K562 (cell line): Measurements from ENCODE around the gene SIRPA. TPM values are rescaled to one million over a fixed set of nuclear protein-coding genes. Genes with fewer than 3 reads are reported as not detected.

Source experiments
- ATAC-seq: fragments of 200-7000 bp; cut with Tn5 transposase; 3 replicates; pipeline ENCODE4 v1.9.1; 2020; ENCODE audit warnings: moderate library complexity
- BruUV-seq: library from RNA; stranded (reverse); fragments of 400-500 nt; replicated peaks from 2 replicates; lab custom pipeline; 2021; lab: Mats Ljungman, UMichigan
- CTCF ChIA-PET: fragments of 300-600 bp; formaldehyde crosslinking; extraction: SDS; loops from one replicate; lab custom pipeline; 2021; ENCODE audit warnings: low intra/inter-chr PET ratio; lab: Yijun Ruan, JAX
- POLR2A ChIA-PET: fragments of 300-600, 350-650 bp; sonication (Branson Sonifier 250); formaldehyde crosslinking; extraction: SDS; loops from one replicate; lab custom pipeline; 2021; ENCODE audit warnings: antibody characterized with exemption, inconsistent platforms; lab: Yijun Ruan, JAX
- DNase-seq, 4 experiments: peaks; one replicate each; pipeline versions ENCODE4 v3.0.0 to v3.0.0-alpha.2; 2011 to 2018; ENCODE audit warnings: low spot score in 3 of 4, mixed read lengths in 3 of 4; ENCODE audit errors: extremely low read depth in 1 of 4
- FAIRE-seq: peaks from 2 replicates; lab custom pipeline; 2011; peaks lifted over from hg19 to GRCh38; lab: Jason Lieb, UNC
- H2AFZ ChIP-seq: 2 replicates; pipeline ENCODE4 v1.6.0; 2011; ENCODE audit warnings: low read depth, low read length, control low read depth, inconsistent platforms
- H3K27ac ChIP-seq: fragments of 200-600 bp; 3 replicates; pipeline ENCODE4 v1.8.0; 2011; ENCODE audit warnings: low read depth, mild to moderate bottlenecking, control low read depth, inconsistent platforms, low read length, moderate library complexity, mixed read lengths; ENCODE audit errors: extremely low read depth
- H3K27me3 ChIP-seq, 2 experiments: fragments of 300-600 bp in 1 of 2; 2 replicates in 1 of 2; 3 replicates in 1 of 2; pipeline versions ENCODE4 v1.6.0 to v1.8.0; 2011; ENCODE audit warnings: inconsistent platforms in 2 of 2, low read length in 2 of 2, mild to moderate bottlenecking in 1 of 2, mixed read lengths in 1 of 2, moderate library complexity in 1 of 2; ENCODE audit not compliant: control insufficient read depth in 2 of 2, insufficient read depth in 2 of 2
- H3K36me3 ChIP-seq: fragments of 300-600 bp; 3 replicates; pipeline ENCODE4 v1.8.0; 2011; ENCODE audit warnings: mild to moderate bottlenecking, low read length, inconsistent platforms; ENCODE audit not compliant: control insufficient read depth, insufficient read depth
- H3K4me1 ChIP-seq, 2 experiments: fragments of 200-600 bp in 1 of 2; replicated peaks in 1 of 2; 2 replicates in 1 of 2; 3 replicates in 1 of 2; pipeline versions ENCODE4 v1.5.1 to v1.8.0; 2011; ENCODE audit warnings: inconsistent platforms in 2 of 2, low read length in 2 of 2, mild to moderate bottlenecking in 1 of 2, mixed read lengths in 1 of 2, moderate library complexity in 1 of 2; ENCODE audit not compliant: control insufficient read depth in 2 of 2, insufficient read depth in 2 of 2
- H3K4me2 ChIP-seq: 2 replicates; pipeline ENCODE4 v1.6.1; 2011; ENCODE audit warnings: low read length, control low read depth, inconsistent platforms, mixed read lengths; ENCODE audit not compliant: insufficient read depth
- H3K4me3 ChIP-seq: fragments of 200-600 bp; sonication (generic), shearing (Covaris generic); 2 replicates; pipeline ENCODE4 v1.5.1; 2016; ENCODE audit warnings: control low read depth, inconsistent platforms
- H3K79me2 ChIP-seq: fragments of 200-600 bp; 3 replicates; pipeline ENCODE4 v1.8.0; 2011; ENCODE audit warnings: low read length, inconsistent platforms; ENCODE audit not compliant: control insufficient read depth, insufficient read depth
- H3K9ac ChIP-seq, 2 experiments: 2 replicates each; pipeline versions ENCODE4 v1.6.0 to v1.6.1; 2011; ENCODE audit warnings: low read depth in 2 of 2, low read length in 2 of 2, control low read depth in 1 of 2, inconsistent platforms in 1 of 2, mild to moderate bottlenecking in 1 of 2, mixed read lengths in 1 of 2; ENCODE audit not compliant: insufficient read depth in 1 of 2
- H3K9me1 ChIP-seq: one replicate; pipeline ENCODE4 v1.6.0; 2011; ENCODE audit warnings: inconsistent platforms, mild to moderate bottlenecking, low read length, moderate library complexity; ENCODE audit not compliant: control insufficient read depth, insufficient read depth
- H3K9me3 ChIP-seq: replicated peaks from 2 replicates; pipeline ENCODE4 v1.5.1; 2011; ENCODE audit warnings: low read depth, low read length, inconsistent platforms; ENCODE audit not compliant: control insufficient read depth, insufficient read depth
- H4K20me1 ChIP-seq: replicated peaks from 2 replicates; pipeline ENCODE4 v1.6.1; 2011; ENCODE audit warnings: low read length, inconsistent platforms, mixed read lengths; ENCODE audit not compliant: control insufficient read depth, insufficient read depth
- AFF1 ChIP-seq, 2 experiments: fragments of 450-650 bp; IDR thresholded peaks; 2 replicates each; pipeline ENCODE4 v1.6.1; 2018; ENCODE audit warnings: mild to moderate bottlenecking in 2 of 2, low read depth in 1 of 2; ENCODE audit not compliant: partially characterized antibody in 2 of 2
- DLX4 ChIP-seq: fragments of 250-450 bp; sonication (Bioruptor Pico); IDR thresholded peaks from 2 replicates; pipeline ENCODE4 v1.6.1; 2021; ENCODE audit warnings: mild to moderate bottlenecking
- ELK3 ChIP-seq: fragments of 450-650 bp; formaldehyde crosslinking; IDR thresholded peaks from 2 replicates; pipeline ENCODE4 v1.4.0; 2020; ENCODE audit warnings: mild to moderate bottlenecking
- ESRRB ChIP-seq: fragments of 250-450 bp; sonication (Bioruptor Pico); IDR thresholded peaks from 2 replicates; pipeline ENCODE4 v1.5.0; 2020; ENCODE audit warnings: mild to moderate bottlenecking, moderate library complexity, borderline replicate concordance
- ETV1 ChIP-seq: fragments of 450-650 bp; conservative IDR thresholded peaks from 2 replicates; pipeline ENCODE4 v1.6.1; 2016; ENCODE audit warnings: missing genetic modification characterization, control low read depth, low read depth, missing compliant biosample characterization
- FOXJ2 ChIP-seq: fragments of 200-800 bp; sonication (Bioruptor generic); IDR thresholded peaks from 2 replicates; pipeline ENCODE4 v1.6.1; 2016; ENCODE audit warnings: missing genetic modification characterization, missing compliant biosample characterization
- HDAC6 ChIP-seq: IDR thresholded peaks from 2 replicates; pipeline ENCODE4 v1.6.1; 2012; ENCODE audit warnings: low read depth, mild to moderate bottlenecking, control low read depth, inconsistent platforms, low read length, moderate library complexity
- KLF1 ChIP-seq: fragments of 450-650 bp; IDR thresholded peaks from 2 replicates; pipeline ENCODE4 v1.6.1; 2016; ENCODE audit warnings: missing genetic modification characterization, missing compliant biosample characterization
- NCOA4 ChIP-seq: fragments of 450-650 bp; IDR thresholded peaks from 2 replicates; pipeline ENCODE4 v1.6.1; 2018; ENCODE audit warnings: mild to moderate bottlenecking; ENCODE audit not compliant: partially characterized antibody
- NKRF ChIP-seq: fragments of 450-650 bp; IDR thresholded peaks from 2 replicates; pipeline ENCODE4 v1.6.1; 2016; ENCODE audit warnings: borderline replicate concordance
- RBFOX2 ChIP-seq: fragments of 200-400 bp; formaldehyde crosslinking; IDR thresholded peaks from 2 replicates; pipeline ENCODE4 v1.6.1; 2017; ENCODE audit warnings: low read depth, mild to moderate bottlenecking, low read length, moderate library complexity
- RFX1 ChIP-seq: fragments of 450-650 bp; IDR thresholded peaks from 2 replicates; pipeline ENCODE4 v1.6.1; 2016; ENCODE audit warnings: mild to moderate bottlenecking, moderate library complexity
- SMAD4 ChIP-seq: fragments of 250-450 bp; sonication (Bioruptor Pico); conservative IDR thresholded peaks from 2 replicates; pipeline ENCODE4 v1.8.0; 2021; ENCODE audit warnings: inconsistent platforms, mild to moderate bottlenecking, moderate library complexity
- ZNF12 ChIP-seq: sonication (generic); formaldehyde crosslinking; IDR thresholded peaks from 2 replicates; pipeline ENCODE4 v1.4.0; 2020; ENCODE audit warnings: mild to moderate bottlenecking, missing genetic modification reagents
- WGBS: fragments of 100-300 bp; shearing (Covaris generic); methylation state at CpG from one replicate; pipeline ENCODE4 v1.1.6; 2016; ENCODE audit warnings: low coverage, mixed read lengths; ENCODE audit not compliant: insufficient coverage; ENCODE audit errors: missing lambda C conversion rate; 5-methylcytosine and 5-hydroxymethylcytosine counted together
- in situ Hi-C: fragments of 300-500 bp; cut with MboI; formaldehyde crosslinking; loops from 4 replicates; pipeline ENCODE4 v1.15.0; 2018; ENCODE audit warnings: inconsistent platforms, mixed read lengths
- intact Hi-C: fragments of 100-400 bp; cut with micrococcal nuclease; formaldehyde crosslinking; loops from 2 replicates; pipeline ENCODE4 v1.14.2; 2022
- polyA plus RNA-seq, 8 experiments: library from polyadenylated mRNA; depleted of rRNA in 4 of 8; stranded (reverse) in 5 of 8; unstranded in 3 of 8; fragments of >200 nt; fragmentation: Nextera tagmentation in 2 of 8; fragmentation: Illumina TruSeq in 1 of 8; extraction: Ambion mirVana in 2 of 8; extraction: Trizol in 1 of 8; gene quantifications; 2 replicates each; pipeline versions ENCODE4 v1.2.1 to v1.2.3, GENCODE V29; 2011 to 2014; ENCODE audit warnings: inconsistent platforms in 1 of 8, missing spikeins in 1 of 8
- total RNA-seq, 7 experiments: library from RNA; depleted of rRNA in 6 of 7; stranded (reverse); fragments of >200 nt in 6 of 7; fragmentation: Illumina TruSeq in 2 of 7; extraction: Trizol in 2 of 7; gene quantifications; 2 replicates each; pipeline versions ENCODE4 v1.2.1 to v1.2.3, GENCODE V29; 2011 to 2021; ENCODE audit warnings: low replicate concordance in 1 of 7

SIRPA gene
- total and polyA plus RNA-seq, 9 of the 15 experiments (the other 6 are each of a cell fraction or from before 2014, with no cell fraction given): 0.01 to 0.40 (median 0.11) TPM; not detected in 2

GRCh38 chr20:1947535-1947846, 52.3 kb downstream of the SIRPA start:
- no TSS peak for BruUV-seq
- no peaks in the 10 kb centered on the region for H4K20me1 ChIP-seq
- FAIRE-seq: no peak
- H3K4me1 ChIP-seq: no peaks in the 10 kb centered on the region
- intact Hi-C loops: no loop called here
- H3K4me2 ChIP-seq: no peak overlapping the region
- DNase-seq: no peak
- H3K27ac ChIP-seq: no peak overlapping the region
- no peaks in the 10 kb centered on the region for H3K36me3 ChIP-seq
- no peak overlapping the region for H2AFZ ChIP-seq
- no peaks in the 10 kb centered on the region for H3K9me3 ChIP-seq
- no peak for TF ChIP-seq AFF1 (IDR thresholded peaks at IDR 0.05; ENCODE audit: low read depth in 1 of 2, partially characterized antibody in 2 of 2)
- TF ChIP-seq ESRRB (CRISPR knock-in tag): no peak
- TF ChIP-seq ELK3 (CRISPR knock-in tag): no peak
- TF ChIP-seq ZNF12 (CRISPR knock-in tag): no peak
- TF ChIP-seq ETV1 (tag): no peak
- TF ChIP-seq FOXJ2 (tag): no peak
- TF ChIP-seq DLX4 (CRISPR knock-in tag): no peak
- no peak for TF ChIP-seq NKRF
- TF ChIP-seq HDAC6: no peak
- TF ChIP-seq NCOA4: no peak
- TF ChIP-seq RFX1: no peak
- no peak for TF ChIP-seq SMAD4
- no peak for TF ChIP-seq RBFOX2
- TF ChIP-seq KLF1: no peak
- TF ChIP-seq, all 486 proteins: peak for 0
- Histone ChIP-seq H3K79me2 (no peaks in the 10 kb centered on the region), H3K4me3 (no peak overlapping the region), H3K27me3 (peaks cover 0 to 27% of the 10 kb centered on the region in 2 experiments; a peak in 4 of 5 replicates), H3K9me1 (no peaks in the 10 kb centered on the region), H3K9ac (no peak overlapping the region)
- WGBS: 2% methylated on average over 8 of the region's 14 CpGs
- ChIA-PET POLR2A (interaction anchor here (1.0 kb wide), 1 partner anchor 8 kb away, joined by 3 read pairs; no protein-coding TSS in a partner anchor), CTCF (no interaction called here)
- in situ Hi-C loops: no loop called here
- no peak for ATAC-seq
